Effector memory CD4-positive, alpha-beta T cell (primary cell): Measurements from ENCODE around the gene SOX11.

Experiments used
- DNase-seq, 3 donors: peaks; one replicate each; pipeline ENCODE4 v3.0.0-alpha.2; 2020
- H3K27ac ChIP-seq: 2 replicates; pipeline ENCODE4 v1.7.0; 2013; ENCODE audit warnings: mild to moderate bottlenecking, low read length, moderate library complexity; ENCODE audit not compliant: insufficient read depth, poor library complexity, severe bottlenecking
- H3K27me3 ChIP-seq: replicated peaks from 2 replicates; pipeline ENCODE4 v1.7.0; 2013; ENCODE audit warnings: mild to moderate bottlenecking, low read length; ENCODE audit not compliant: insufficient read depth, control insufficient read depth, poor library complexity, severe bottlenecking
- H3K36me3 ChIP-seq: 2 replicates; pipeline ENCODE4 v1.7.0; 2013; ENCODE audit warnings: mild to moderate bottlenecking, low read length, moderate library complexity; ENCODE audit not compliant: control insufficient read depth, insufficient read depth
- H3K4me1 ChIP-seq: 2 replicates; pipeline ENCODE4 v1.7.0; 2013; ENCODE audit warnings: low read length, mild to moderate bottlenecking; ENCODE audit not compliant: control insufficient read depth, insufficient read depth, poor library complexity, severe bottlenecking
- H3K4me3 ChIP-seq: 2 replicates; pipeline ENCODE4 v1.7.0; 2013; ENCODE audit warnings: low read length, low read depth, mild to moderate bottlenecking; ENCODE audit not compliant: insufficient read depth, poor library complexity, severe bottlenecking
- H3K9me3 ChIP-seq: 2 replicates; pipeline ENCODE4 v1.7.0; 2013; ENCODE audit warnings: mild to moderate bottlenecking, low read length, moderate library complexity; ENCODE audit not compliant: control insufficient read depth

Gene SOX11

GRCh38 chr2:5697562-5697961, 5.4 kb downstream of the SOX11 start:
- H3K4me1 ChIP-seq: no peaks in the 10 kb centered on the region
- H3K27me3 ChIP-seq: peaks cover 13% of the 10 kb centered on the region
- no peak for DNase-seq
- H3K4me3 ChIP-seq: no peak overlapping the region
- no peaks in the 10 kb centered on the region for H3K9me3 ChIP-seq
- no peak overlapping the region for H3K27ac ChIP-seq
- no peaks in the 10 kb centered on the region for H3K36me3 ChIP-seq

DNA sequence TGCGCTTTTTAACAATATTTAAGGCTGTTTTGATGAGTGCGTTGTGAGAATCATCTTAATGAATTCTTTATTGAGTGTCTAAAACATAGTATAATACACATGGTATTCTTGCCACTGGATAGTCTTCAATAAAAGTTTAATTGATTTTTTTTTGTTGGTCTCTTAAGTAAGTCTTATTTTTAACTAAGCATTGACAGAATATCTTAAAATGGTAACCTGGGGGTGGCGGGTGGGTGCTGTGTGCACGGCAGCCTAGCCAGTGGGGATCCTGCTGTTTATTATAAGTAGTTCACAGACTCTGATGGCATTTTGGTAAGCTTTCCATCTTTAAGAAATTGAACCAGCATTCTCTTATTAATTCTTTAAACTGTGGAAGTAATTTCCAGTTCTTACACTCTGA, 6.0 kb downstream of the SOX11 start:
- Histone ChIP-seq H3K27ac (no peak overlapping the region), H3K4me3 (no peak overlapping the region), H3K36me3 (no peaks in the 10 kb centered on the region), H3K4me1 (no peaks in the 10 kb centered on the region), H3K9me3 (no peaks in the 10 kb centered on the region), H3K27me3 (peaks cover 13% of the 10 kb centered on the region)
- DNase-seq: no peak

DNA sequence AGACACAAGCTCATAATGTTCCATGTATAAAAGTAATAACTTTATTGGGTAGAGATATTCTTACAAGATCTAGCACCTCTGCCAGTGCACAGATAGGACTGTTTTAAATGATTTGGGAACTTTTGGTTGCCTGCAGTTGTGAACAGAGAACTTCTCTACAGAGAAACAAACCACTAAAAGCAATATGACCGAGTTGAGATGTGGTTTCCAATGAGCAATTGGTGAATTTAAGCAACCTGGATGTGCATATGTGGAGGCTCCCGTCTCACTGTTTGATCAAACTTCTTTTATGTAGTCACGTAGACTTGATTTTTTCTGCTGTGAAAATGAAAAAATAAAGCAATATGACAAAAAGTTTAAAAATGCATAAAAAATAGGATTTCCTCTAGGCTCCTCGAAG, 7.8 kb downstream of the SOX11 start:
- no peaks in the 10 kb centered on the region for H3K9me3 ChIP-seq
- no peak overlapping the region for H3K4me3 ChIP-seq
- no peak for DNase-seq
- peaks cover 13% of the 10 kb centered on the region for H3K27me3 ChIP-seq
- no peaks in the 10 kb centered on the region for H3K4me1 ChIP-seq
- H3K27ac ChIP-seq: no peak overlapping the region
- no peaks in the 10 kb centered on the region for H3K36me3 ChIP-seq

- no peaks in the 10 kb centered on the region for H3K9me3 ChIP-seq
Observed at GRCh38 chr2:5700551-5700950, 8.4 kb downstream of the SOX11 start.

GRCh38 chr2:5701266-5701665, 9.1 kb downstream of the SOX11 start:
- H3K27ac ChIP-seq: no peak overlapping the region
- H3K36me3 ChIP-seq: no peaks in the 10 kb centered on the region
- no peak overlapping the region for H3K4me3 ChIP-seq
- no peaks in the 10 kb centered on the region for H3K9me3 ChIP-seq
- peaks cover 13% of the 10 kb centered on the region for H3K27me3 ChIP-seq
- DNase-seq: no peak
- no peaks in the 10 kb centered on the region for H3K4me1 ChIP-seq

More at GRCh38 chr2:5700551-5700950, 8.4 kb downstream of the SOX11 start:
- no peak for DNase-seq
- Histone ChIP-seq H3K36me3 (no peaks in the 10 kb centered on the region), H3K27me3 (peaks cover 13% of the 10 kb centered on the region), H3K4me1 (no peaks in the 10 kb centered on the region), H3K4me3 (no peak overlapping the region), H3K27ac (no peak overlapping the region)

DNA sequence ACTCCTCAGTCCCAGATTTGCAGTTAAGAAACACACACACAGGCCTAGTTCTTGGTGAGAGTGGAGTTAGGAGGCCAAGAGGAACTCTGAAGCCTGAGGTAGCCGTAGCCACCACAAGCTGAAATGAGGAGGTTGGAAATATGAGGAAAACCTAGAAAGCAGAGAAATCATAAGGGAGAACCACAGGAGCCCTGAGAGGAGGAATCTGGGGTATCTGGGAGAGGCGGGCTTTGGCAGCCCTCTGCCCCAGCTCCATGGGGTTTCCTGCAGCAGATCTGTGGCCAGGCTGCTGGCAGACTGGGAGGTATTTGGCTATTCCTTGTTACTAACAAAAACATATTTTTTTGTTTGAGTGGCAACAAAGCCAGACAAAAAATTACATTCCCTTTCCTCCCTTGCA, 11.0 kb downstream of the SOX11 start:
- H3K9me3 ChIP-seq: no peaks in the 10 kb centered on the region
- H3K4me3 ChIP-seq: no peak overlapping the region
- H3K36me3 ChIP-seq: no peaks in the 10 kb centered on the region

GRCh38 chr2:5705490-5705889, 13.3 kb downstream of the SOX11 start:
- H3K27me3 ChIP-seq: no peaks in the 10 kb centered on the region
- no peaks in the 10 kb centered on the region for H3K4me1 ChIP-seq
- H3K4me3 ChIP-seq: no peak overlapping the region
- no peaks in the 10 kb centered on the region for H3K9me3 ChIP-seq
- no peak for DNase-seq
- H3K27ac ChIP-seq: no peak overlapping the region
- no peaks in the 10 kb centered on the region for H3K36me3 ChIP-seq

More for the DNA sequence above, 11.0 kb downstream of the SOX11 start:
- Histone ChIP-seq H3K27me3 (no peaks in the 10 kb centered on the region), H3K27ac (no peak overlapping the region), H3K4me1 (no peaks in the 10 kb centered on the region)
- DNase-seq: no peak

DNA sequence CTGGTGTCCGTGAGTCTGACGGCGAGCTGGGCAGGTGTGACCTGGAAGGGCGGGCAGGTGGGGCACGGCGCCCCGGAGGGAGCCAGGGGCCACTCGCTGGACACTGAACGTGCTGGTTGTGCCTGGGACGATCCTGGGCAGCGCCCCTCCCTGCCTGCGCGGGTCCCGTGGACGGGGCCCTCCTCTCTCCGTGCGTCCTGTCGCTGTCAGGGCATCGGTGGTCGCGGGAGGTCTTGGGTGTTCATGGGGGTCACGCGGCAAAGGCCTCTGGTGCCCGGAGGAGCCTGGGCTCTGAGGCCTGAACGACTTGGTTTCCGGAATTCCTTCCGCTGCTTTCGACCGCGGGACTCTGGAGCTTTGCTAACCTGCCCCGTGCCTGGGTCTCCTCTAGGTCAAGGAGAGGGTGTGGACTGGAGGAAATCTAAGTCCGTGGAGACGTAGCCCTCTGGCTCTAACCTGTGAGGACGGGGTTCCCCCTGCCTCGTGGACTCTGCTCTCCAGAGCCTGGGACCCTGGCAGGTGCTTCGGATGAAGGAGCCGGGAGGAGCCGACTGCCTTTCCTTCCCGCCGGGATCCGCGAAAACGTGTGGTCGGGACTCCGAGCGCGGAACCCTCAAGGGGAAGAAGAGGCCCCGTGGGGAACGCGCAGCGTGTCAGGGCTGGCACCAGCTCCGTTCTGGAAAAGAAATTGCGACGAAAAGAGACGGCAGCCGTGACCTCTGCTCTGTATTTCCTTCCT, 14.7 kb downstream of the SOX11 start:
- no peaks in the 10 kb centered on the region for H3K9me3 ChIP-seq

GRCh38 chr2:5710615-5711014, 18.4 kb downstream of the SOX11 start:
- no peak overlapping the region for H3K4me3 ChIP-seq
- DNase-seq: no peak
- no peaks in the 10 kb centered on the region for H3K27me3 ChIP-seq
- no peaks in the 10 kb centered on the region for H3K36me3 ChIP-seq
- H3K4me1 ChIP-seq: no peaks in the 10 kb centered on the region
- H3K27ac ChIP-seq: no peak overlapping the region
- H3K9me3 ChIP-seq: no peaks in the 10 kb centered on the region

More for the DNA sequence above, 14.7 kb downstream of the SOX11 start:
- Histone ChIP-seq H3K4me1 (no peaks in the 10 kb centered on the region), H3K27me3 (no peaks in the 10 kb centered on the region), H3K4me3 (no peak overlapping the region), H3K27ac (no peak overlapping the region), H3K36me3 (no peaks in the 10 kb centered on the region)
- no peak for DNase-seq

DNA sequence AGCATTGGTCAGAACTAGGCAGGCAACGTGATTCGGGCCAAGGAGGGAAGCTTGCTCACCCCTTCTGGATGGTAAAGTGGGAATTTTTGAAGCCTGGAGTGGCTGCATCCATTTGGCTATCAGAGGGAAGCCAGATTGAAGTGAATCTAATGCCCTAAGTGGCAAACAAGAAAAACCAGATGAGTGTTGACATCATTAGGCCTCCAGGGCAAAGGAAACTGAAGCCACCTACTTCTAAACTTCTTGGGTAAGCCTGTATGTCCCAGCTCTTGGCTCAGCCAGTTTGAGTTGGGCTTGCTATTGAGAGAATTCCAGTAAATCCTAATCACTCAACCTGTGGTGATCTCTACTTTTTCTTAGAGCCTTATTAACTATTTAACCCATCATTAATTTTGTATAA, 20.9 kb downstream of the SOX11 start:
- DNase-seq: no peak
- H3K9me3 ChIP-seq: no peaks in the 10 kb centered on the region
- no peaks in the 10 kb centered on the region for H3K4me1 ChIP-seq
- H3K4me3 ChIP-seq: no peak overlapping the region
- H3K36me3 ChIP-seq: no peaks in the 10 kb centered on the region
- H3K27ac ChIP-seq: no peak overlapping the region
- no peaks in the 10 kb centered on the region for H3K27me3 ChIP-seq
